Ammon's horn (tissue), 1 donor: Measurements from ENCODE around the gene NPIPA8.
"Not testable (repeated sequence)": the region's sequence is repeated elsewhere in the genome, so short reads cannot be mapped to it uniquely, and the experiment has no call there.

Source experiments
- DNase-seq: peaks from one replicate; pipeline ENCODE4 v3.0.0-alpha.2; 2016; ENCODE audit warnings: low spot score

NPIPA8 gene

GRCh38 chr16:18276756-18277155, 59.8 kb downstream of the NPIPA8 start:
- DNase-seq = not testable (repeated sequence)

DNA sequence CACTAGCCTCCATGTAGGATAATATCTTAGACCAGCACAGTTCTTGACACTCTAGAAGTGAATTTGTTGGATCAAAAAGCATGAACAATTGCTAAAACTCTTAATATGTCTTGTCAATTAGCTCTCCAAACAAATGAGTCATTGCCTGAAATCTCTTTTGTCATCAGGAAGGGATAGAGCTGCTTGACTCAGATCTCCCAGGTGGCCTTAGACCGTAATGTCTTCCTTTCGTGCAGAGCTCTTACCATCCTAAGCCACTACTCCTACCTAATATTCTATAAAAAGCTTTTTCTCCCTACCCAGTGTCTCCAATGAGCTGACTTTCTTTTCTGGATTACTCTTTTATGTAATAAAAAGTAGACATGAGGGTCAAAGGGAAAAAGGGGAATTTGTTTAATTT, 66.4 kb downstream of the NPIPA8 start:
- DNase-seq = not testable (repeated sequence)
